ENCODE data around the gene AKAP12. TPM values are rescaled to one million over a fixed set of nuclear protein-coding genes. Genes with fewer than 3 reads are reported as not detected.

The AKAP12 gene
- total RNA-seq, 3 donors from 2014 or later = 40.7 to 368 (median 127) TPM

- no peak for TF ChIP-seq POLR2AphosphoS5 (IDR thresholded peaks at IDR 0.05)
- no peak for TF ChIP-seq CTCF (IDR thresholded peaks at IDR 0.05)
- no peak for TF ChIP-seq POLR2A (IDR thresholded peaks at IDR 0.05)
- Histone ChIP-seq H3K36me3 (no peaks in the 10 kb centered on the region), H3K27me3 (no peaks in the 10 kb centered on the region), H3K4me3 (no peak overlapping the region), H3K27ac (no peak overlapping the region), H3K9me3 (no peaks in the 10 kb centered on the region), H3K4me1 (no peaks in the 10 kb centered on the region)
- intact Hi-C loops (cut with DNase I; ENCODE audit: low total_unique reads) = loop anchor here (5.0 kb wide), 1 partner anchor 384 kb away; no protein-coding TSS in a partner anchor
- no peak for DNase-seq (ENCODE audit: low spot score in 2 of 2)
Measured at GRCh38 chr6:151205721-151206600, 33.8 kb upstream of the AKAP12 start.

GRCh38 chr6:151207674-151208073 lies 32.1 kb upstream of the AKAP12 start:
- H3K9me3 ChIP-seq = peaks cover 0 to 3% of the 10 kb centered on the region in 2 donors
- no peak for TF ChIP-seq POLR2A (IDR thresholded peaks at IDR 0.05)
- TF ChIP-seq POLR2AphosphoS5 (IDR thresholded peaks at IDR 0.05) = no peak
- no peak for TF ChIP-seq CTCF (IDR thresholded peaks at IDR 0.05)
- DNase-seq (ENCODE audit: low spot score in 2 of 2) = no peak
- no peak overlapping the region for H3K4me3 ChIP-seq
- intact Hi-C loops (cut with DNase I; ENCODE audit: low total_unique reads) = loop anchor here (5.0 kb wide), 1 partner anchor 385 kb away; no protein-coding TSS in a partner anchor
- H3K4me1 ChIP-seq = no peaks in the 10 kb centered on the region
- H3K27me3 ChIP-seq = no peaks in the 10 kb centered on the region
- H3K27ac ChIP-seq = no peak overlapping the region
- H3K36me3 ChIP-seq = no peaks in the 10 kb centered on the region

GRCh38 chr6:151209071-151209831 lies 30.5 kb upstream of the AKAP12 start:
- H3K4me1 ChIP-seq = no peaks in the 10 kb centered on the region

GRCh38 chr6:151211075-151211474 lies 28.7 kb upstream of the AKAP12 start:
- Histone ChIP-seq H3K4me1 (no peaks in the 10 kb centered on the region), H3K27me3 (no peaks in the 10 kb centered on the region), H3K9me3 (peaks cover 0 to 3% of the 10 kb centered on the region in 2 donors), H3K36me3 (no peaks in the 10 kb centered on the region), H3K4me3 (no peak overlapping the region), H3K27ac (no peak overlapping the region)
- no peak for DNase-seq (ENCODE audit: low spot score in 2 of 2)
- intact Hi-C loops (cut with DNase I; ENCODE audit: low total_unique reads) = no loop called here
- TF ChIP-seq CTCF (IDR thresholded peaks at IDR 0.05) (no peak), POLR2AphosphoS5 (IDR thresholded peaks at IDR 0.05) (no peak), POLR2A (IDR thresholded peaks at IDR 0.05) (no peak)

More at GRCh38 chr6:151209071-151209831, 30.5 kb upstream of the AKAP12 start:
- no peaks in the 10 kb centered on the region for H3K36me3 ChIP-seq
- H3K4me3 ChIP-seq = no peak overlapping the region
- intact Hi-C loops (cut with DNase I; ENCODE audit: low total_unique reads) = loop anchor here (5.0 kb wide), 1 partner anchor 387 kb away; no protein-coding TSS in a partner anchor
- no peaks in the 10 kb centered on the region for H3K27me3 ChIP-seq
- H3K9me3 ChIP-seq = peaks cover 0 to 3% of the 10 kb centered on the region in 2 donors
- TF ChIP-seq POLR2AphosphoS5 (IDR thresholded peaks at IDR 0.05) (no peak), POLR2A (IDR thresholded peaks at IDR 0.05) (no peak)
- H3K27ac ChIP-seq = no peak overlapping the region
- no peak for DNase-seq (ENCODE audit: low spot score in 2 of 2)

GRCh38 chr6:151213352-151213751 lies 26.4 kb upstream of the AKAP12 start:
- Histone ChIP-seq H3K27ac (no peak overlapping the region), H3K4me1 (no peaks in the 10 kb centered on the region), H3K4me3 (no peak overlapping the region), H3K9me3 (peaks cover 0 to 3% of the 10 kb centered on the region in 2 donors), H3K36me3 (no peaks in the 10 kb centered on the region), H3K27me3 (no peaks in the 10 kb centered on the region)
- TF ChIP-seq POLR2AphosphoS5 (IDR thresholded peaks at IDR 0.05) = no peak
- TF ChIP-seq POLR2A (IDR thresholded peaks at IDR 0.05) = no peak
- no peak for TF ChIP-seq CTCF (IDR thresholded peaks at IDR 0.05)
- intact Hi-C loops (cut with DNase I; ENCODE audit: low total_unique reads) = no loop called here
- no peak for DNase-seq (ENCODE audit: low spot score in 2 of 2)
